T47D (cell line): ENCODE measurements around the gene CHMP1A.
A peak's percentile ranks its signal among the peaks of the same experiment; 100 is the strongest.

Experiments used
- DNase-seq, 2 experiments: peaks; one replicate each; pipeline versions ENCODE4 v3.0.0 to v3.0.0-alpha.2; 2011 to 2012; ENCODE audit warnings: low read depth in 1 of 2, low spot score in 1 of 2
- JUND ChIP-seq: IDR thresholded peaks from 2 replicates; pipeline ENCODE4 v1.6.1; 2012; ENCODE audit warnings: low read depth
- in situ Hi-C: cut with HindIII; loops from 2 replicates; pipeline ENCODE4 v1.10.0; 2016; ENCODE audit warnings: low sequenced_read_pairs, low pct_unique_long_range_greater_than_20kb

Gene CHMP1A

DNA sequence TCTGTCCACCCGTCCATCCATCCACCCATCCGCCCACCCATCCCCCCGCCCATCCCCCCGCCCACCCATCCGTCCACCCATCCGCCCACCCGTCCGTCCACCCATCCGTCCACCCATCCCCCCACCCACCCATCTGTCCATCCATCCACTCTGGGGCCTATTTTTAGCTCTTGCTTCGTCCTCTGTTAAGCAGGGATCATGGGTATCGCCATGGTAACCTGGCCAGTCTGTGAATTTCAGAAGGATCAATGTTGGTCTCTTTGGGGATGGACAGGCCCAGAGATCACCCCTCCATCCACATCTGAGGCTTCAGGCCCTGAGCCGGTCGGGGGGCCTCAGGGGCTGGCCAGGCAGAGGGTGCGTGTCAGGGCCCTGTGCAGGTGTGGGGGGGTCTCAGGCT lies 59.3 kb downstream of the CHMP1A start:
- peak in 1 of 2 experiments; percentile 61 for DNase-seq
- TF ChIP-seq JUND = no peak
- in situ Hi-C loops = no loop called here

DNA sequence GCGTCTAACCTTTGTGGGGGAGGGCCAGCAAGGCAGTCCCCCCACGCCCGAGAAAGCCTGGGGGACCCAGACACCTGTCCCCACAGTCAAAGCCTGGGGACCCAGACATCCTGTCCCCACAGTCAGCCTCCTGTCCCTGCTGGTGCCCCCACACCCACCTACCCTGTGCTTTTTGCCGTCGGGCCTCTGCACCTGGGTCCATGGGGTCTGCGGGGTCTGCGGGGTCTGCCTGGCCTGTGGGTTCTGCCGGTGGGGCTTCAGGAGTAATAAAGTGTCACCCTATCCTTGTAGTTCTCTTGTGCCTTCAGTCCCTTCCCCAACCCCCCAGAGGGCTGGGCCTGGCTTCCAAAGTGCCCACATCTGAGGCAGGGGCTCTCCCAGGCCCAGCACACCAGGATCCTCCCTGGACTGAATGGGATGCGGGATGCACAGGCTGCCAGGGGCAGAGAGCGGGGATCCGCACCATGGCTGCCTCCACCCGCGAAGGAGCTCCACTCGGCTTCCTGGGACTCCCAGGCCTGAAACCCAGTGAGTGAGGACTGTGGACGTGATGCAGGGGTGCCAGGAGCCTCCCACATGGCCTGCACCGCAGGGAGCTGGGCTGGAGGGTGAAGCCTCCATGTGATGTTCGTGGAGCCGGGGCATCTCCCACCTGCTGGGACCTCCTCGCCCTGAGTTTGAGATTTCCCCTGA lies 60.4 kb downstream of the CHMP1A start:
- in situ Hi-C loops = no loop called here
- no peak for DNase-seq
- TF ChIP-seq JUND = no peak

DNA sequence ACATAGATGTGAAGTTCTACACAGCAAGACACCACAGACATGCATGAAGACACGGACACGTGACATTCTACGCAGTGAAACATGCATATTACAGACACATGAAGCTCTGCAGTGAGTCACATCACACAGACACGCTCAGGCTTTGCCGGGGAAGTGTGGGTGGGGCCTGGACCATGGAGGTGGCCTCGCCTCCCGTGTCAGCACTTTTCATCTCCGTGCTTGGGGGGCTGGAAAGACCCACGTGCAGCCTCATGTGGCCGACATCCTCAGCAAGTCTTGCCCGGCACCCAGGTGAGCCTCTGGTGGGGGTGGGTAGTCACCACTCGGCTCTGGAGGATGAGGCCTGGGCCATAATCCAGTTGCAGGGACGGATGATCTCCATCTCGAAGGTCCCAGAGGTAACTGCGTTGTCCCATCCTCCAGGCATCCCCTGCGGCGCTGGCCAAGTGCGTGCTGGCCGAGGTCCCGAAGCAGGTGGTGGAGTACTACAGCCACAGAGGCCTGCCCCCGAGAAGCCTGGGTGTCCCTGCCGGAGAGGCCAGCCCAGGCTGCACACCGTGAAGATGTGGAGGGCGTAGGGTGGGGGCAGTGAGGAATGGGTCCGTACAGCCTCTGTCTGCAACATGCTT lies 61.3 kb downstream of the CHMP1A start:
- TF ChIP-seq JUND = no peak
- in situ Hi-C loops = no loop called here
- DNase-seq = no peak

DNA sequence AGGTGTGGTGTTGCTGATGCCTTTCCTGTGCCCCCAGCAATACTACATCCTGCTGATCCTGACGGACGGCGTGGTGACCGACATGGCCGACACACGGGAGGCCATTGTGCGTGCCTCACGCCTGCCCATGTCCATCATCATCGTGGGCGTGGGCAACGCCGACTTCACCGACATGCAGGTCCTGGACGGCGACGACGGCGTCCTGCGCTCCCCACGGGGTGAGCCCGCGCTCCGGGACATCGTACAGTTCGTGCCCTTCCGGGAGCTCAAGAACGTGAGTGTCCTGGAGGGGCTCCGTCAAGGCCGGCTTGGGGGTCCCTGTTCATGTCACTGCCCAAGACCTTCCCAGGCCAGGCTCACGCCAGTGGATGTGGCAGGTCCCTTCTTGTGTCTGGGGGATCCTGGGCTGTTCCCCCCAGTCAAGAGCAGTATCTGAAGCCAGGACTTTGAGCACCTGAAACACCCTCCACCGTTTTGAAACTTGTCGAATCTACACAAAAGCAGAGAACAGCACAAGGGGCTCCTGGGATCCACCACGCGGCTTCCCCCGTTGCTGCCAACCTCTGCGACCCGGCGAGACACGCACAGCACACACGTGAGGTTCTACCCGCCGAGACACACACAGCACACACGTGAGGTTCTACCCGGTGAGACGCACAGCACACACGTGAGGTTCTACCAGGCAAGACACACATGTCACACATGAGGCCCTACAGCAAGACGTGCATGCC lies 62.0 kb downstream of the CHMP1A start:
- in situ Hi-C loops = no loop called here
- DNase-seq = no peak
- TF ChIP-seq JUND = no peak
